Measurements from ENCODE around the gene CRBN. TPM values are rescaled to one million over a fixed set of nuclear protein-coding genes. Genes with fewer than 3 reads are reported as not detected.

The CRBN gene
- total RNA-seq, 1 experiment from 2014 or later, result 53.8 TPM

DNA sequence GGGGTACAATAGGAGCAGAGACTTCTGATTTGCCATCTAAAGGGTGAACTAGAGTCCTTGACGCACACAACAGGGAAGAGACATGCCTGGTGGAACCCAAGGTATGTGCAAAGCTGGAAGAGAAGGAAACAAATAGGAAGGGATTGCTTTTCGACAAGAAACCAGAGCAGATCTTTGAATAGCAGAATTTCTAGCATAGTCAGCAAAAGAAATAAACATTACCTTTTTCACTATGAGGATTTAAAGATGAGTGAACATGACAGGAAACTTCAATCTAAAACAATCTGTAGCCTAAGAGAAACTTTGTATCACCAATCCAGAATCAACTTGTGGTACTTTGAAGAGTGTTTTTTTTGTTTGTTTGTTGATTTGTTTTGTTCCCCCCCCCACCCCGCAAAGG is 74.2 kb downstream of the CRBN start:
- Histone ChIP-seq H4K20me1 (ENCODE audit: insufficient read depth, low read depth, low read length) (no peaks in the 10 kb centered on the region), H3K4me2 (ENCODE audit: low read depth, low read length, poor library complexity, severe bottlenecking) (no peak overlapping the region), H3K36me3 (ENCODE audit: insufficient read depth, low read length) (no peaks in the 10 kb centered on the region), H3K9me2 (replicated peaks; ENCODE audit: insufficient read depth, low read length) (no peaks in the 10 kb centered on the region), H2AFZ (ENCODE audit: low read length) (no peak overlapping the region), H3K9ac (ENCODE audit: low read length) (no peak overlapping the region), H3K27ac (ENCODE audit: low read length) (no peak overlapping the region), H3K4me3 (ENCODE audit: low read length) (no peak overlapping the region), H3K27me3 (ENCODE audit: low read length) (no peaks in the 10 kb centered on the region), H3K4me1 (ENCODE audit: low read length) (no peaks in the 10 kb centered on the region), H3K79me2 (ENCODE audit: low read length) (no peaks in the 10 kb centered on the region), H3K9me3 (ENCODE audit: low read length) (no peaks in the 10 kb centered on the region)
- DNase-seq, result no peak

DNA sequence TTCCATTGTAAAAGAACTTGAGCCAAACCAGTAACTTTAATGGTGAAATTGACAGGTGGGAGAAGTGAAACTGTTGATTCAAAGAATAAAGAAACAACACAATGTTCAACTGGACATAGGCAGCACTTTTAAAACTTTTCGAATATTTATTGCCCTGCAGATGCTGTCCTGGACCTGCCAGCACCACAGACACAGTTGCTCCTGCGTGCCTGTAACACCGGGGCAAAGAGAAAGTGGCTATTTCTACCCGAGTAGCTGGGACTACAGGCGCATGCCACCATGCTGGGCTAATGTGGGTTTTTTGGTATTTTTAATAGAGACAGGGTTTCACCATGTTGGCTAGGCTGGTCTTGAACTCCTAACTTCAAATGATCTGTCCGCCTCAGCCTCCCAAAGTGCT is 76.7 kb downstream of the CRBN start:
- H3K27me3 ChIP-seq (ENCODE audit: low read length), result no peaks in the 10 kb centered on the region
- no peaks in the 10 kb centered on the region for H3K79me2 ChIP-seq (ENCODE audit: low read length)
- H2AFZ ChIP-seq (ENCODE audit: low read length), result no peak overlapping the region
- H4K20me1 ChIP-seq (ENCODE audit: insufficient read depth, low read depth, low read length), result no peaks in the 10 kb centered on the region
- no peak overlapping the region for H3K4me2 ChIP-seq (ENCODE audit: low read depth, low read length, poor library complexity, severe bottlenecking)
- H3K9me3 ChIP-seq (ENCODE audit: low read length), result no peaks in the 10 kb centered on the region
- no peaks in the 10 kb centered on the region for H3K36me3 ChIP-seq (ENCODE audit: insufficient read depth, low read length)
- no peak overlapping the region for H3K27ac ChIP-seq (ENCODE audit: low read length)
- no peaks in the 10 kb centered on the region for H3K9me2 ChIP-seq (replicated peaks; ENCODE audit: insufficient read depth, low read length)
- H3K4me3 ChIP-seq (ENCODE audit: low read length), result no peak overlapping the region
- no peak for DNase-seq
- no peak overlapping the region for H3K9ac ChIP-seq (ENCODE audit: low read length)
- H3K4me1 ChIP-seq (ENCODE audit: low read length), result peaks cover 6% of the 10 kb centered on the region

DNA sequence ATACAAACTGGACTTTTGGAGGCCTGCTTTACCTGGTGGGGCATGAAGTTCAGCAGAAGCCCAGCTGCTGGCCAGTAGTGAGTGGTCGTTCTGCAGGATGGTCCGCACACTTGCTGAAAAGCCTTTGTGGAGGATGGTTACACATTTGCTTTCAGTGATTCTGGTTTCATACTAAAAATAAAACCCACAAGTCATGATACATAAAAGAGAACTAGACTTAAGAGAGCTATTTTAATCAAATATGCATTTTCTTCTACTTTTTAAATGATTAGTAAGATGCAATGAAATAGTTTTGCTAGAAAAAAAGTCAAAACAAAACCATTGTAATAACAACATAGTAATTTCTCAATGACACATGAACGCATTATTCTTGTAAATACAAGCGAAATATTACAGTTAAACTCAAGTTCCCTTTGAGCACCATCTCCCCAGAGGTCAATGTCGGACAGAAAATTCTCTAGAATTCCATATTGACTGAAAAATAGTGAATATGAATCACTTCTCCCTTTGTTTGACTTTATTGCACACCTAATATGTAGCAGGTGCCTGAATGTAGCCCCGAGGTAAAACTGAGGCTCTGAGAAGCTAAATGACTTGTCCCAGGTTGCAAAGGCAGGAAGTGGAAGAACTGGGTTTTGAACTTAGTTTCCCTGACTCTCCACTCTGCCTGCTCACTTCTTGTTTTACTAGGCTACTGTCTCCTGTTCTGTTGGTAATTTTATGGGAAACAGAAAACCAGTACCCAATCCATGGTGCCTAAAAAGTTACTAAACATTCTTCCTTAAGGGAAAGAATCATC is 77.6 kb downstream of the CRBN start:
- Histone ChIP-seq H3K27ac (ENCODE audit: low read length) (no peak overlapping the region), H2AFZ (ENCODE audit: low read length) (no peak overlapping the region), H3K4me3 (ENCODE audit: low read length) (no peak overlapping the region), H3K79me2 (ENCODE audit: low read length) (no peaks in the 10 kb centered on the region), H3K27me3 (ENCODE audit: low read length) (no peaks in the 10 kb centered on the region), H3K9me3 (ENCODE audit: low read length) (no peaks in the 10 kb centered on the region), H4K20me1 (ENCODE audit: insufficient read depth, low read depth, low read length) (no peaks in the 10 kb centered on the region), H3K4me1 (ENCODE audit: low read length) (peaks cover 9% of the 10 kb centered on the region), H3K9me2 (replicated peaks; ENCODE audit: insufficient read depth, low read length) (no peaks in the 10 kb centered on the region), H3K4me2 (ENCODE audit: low read depth, low read length, poor library complexity, severe bottlenecking) (no peak overlapping the region), H3K36me3 (ENCODE audit: insufficient read depth, low read length) (no peaks in the 10 kb centered on the region), H3K9ac (ENCODE audit: low read length) (no peak overlapping the region)
- no peak for DNase-seq

Small RNA genes within 50 kb of the gene (small RNA-seq; reads per million reads assigned to genes)
- gene RF00416, result not detected

Other genes with a start within 250 kb of the CRBN start
- gene IL5RA, start 69.3 kb downstream of the CRBN start, total RNA-seq (2014; rRNA removed; shearing (Covaris generic); ENCODE audit: low replicate concordance), result not detected in 2 replicates
- 31.0 and 39.5 TPM in 2 replicates for gene TRNT1, start 52.8 kb downstream of the CRBN start, total RNA-seq (2014; rRNA removed; shearing (Covaris generic); ENCODE audit: low replicate concordance)

All from Karpas-422 (cell line).